Tibial artery (tissue), 4 donors: ENCODE data around the gene SIPA1.

Source experiments
- DNase-seq, 2 donors: peaks; one replicate each; pipeline ENCODE4 v3.0.0-alpha.2; 2019
- H3K27ac ChIP-seq, 2 donors: fragments of 200-600 bp; sonication (generic) in 1 of 2; 1 replicate in 1 of 2; 2 replicates in 1 of 2; pipeline ENCODE4 v1.5.1; 2018 to 2019; ENCODE audit warnings: mild to moderate bottlenecking in 1 of 2
- H3K27me3 ChIP-seq, 2 donors: fragments of 200-600 bp; sonication (generic) in 1 of 2; one replicate each; pipeline versions ENCODE4 v1.5.1 to v1.6.0; 2016 to 2019
- H3K36me3 ChIP-seq, 3 donors: fragments of 200-600 bp; sonication (generic) in 2 of 3; one replicate each; pipeline ENCODE4 v1.5.1; 2016 to 2019; ENCODE audit warnings: mild to moderate bottlenecking in 2 of 3
- H3K4me1 ChIP-seq, 4 donors: fragments of 200-600 bp; sonication (generic) in 2 of 4; 1 replicate in 3 of 4; 2 replicates in 1 of 4; pipeline ENCODE4 v1.5.1; 2016 to 2019
- H3K4me3 ChIP-seq, 2 donors: fragments of 200-600 bp; sonication (generic) in 1 of 2; 1 replicate in 1 of 2; 2 replicates in 1 of 2; pipeline ENCODE4 v1.5.1; 2018 to 2019; ENCODE audit warnings: mild to moderate bottlenecking in 2 of 2
- H3K9me3 ChIP-seq, 3 donors: fragments of 200-600 bp; sonication (generic) in 1 of 3; one replicate each; pipeline ENCODE4 v1.5.1; 2016 to 2019
- CTCF ChIP-seq, 2 experiments: fragments of 200-600 bp in 1 of 2; fragments of 450-650 bp in 1 of 2; IDR thresholded peaks; one replicate each; pipeline ENCODE4 v1.5.1; 2017 to 2019; ENCODE audit warnings: antibody characterized with exemption in 2 of 2, mild to moderate bottlenecking in 1 of 2, moderate library complexity in 1 of 2
- intact Hi-C: fragments of 100-400 bp; cut with DNase I; formaldehyde crosslinking; loops from one replicate; pipeline ENCODE4 v1.15.0; 2023; ENCODE audit warnings: low total_unique reads

Gene SIPA1

GRCh38 chr11:65637794-65638419 is at the start of gene SIPA1:
Gene SIPA1, plus strand, starts transcription at chr11:65638101. Its CDS starts 2,821 bp downstream, at chr11:65640922.
- intact Hi-C loops = no loop called here
- H3K27ac ChIP-seq = peak within 1 kb of the TSS; percentile 80 to 81
- peak within 1 kb of the TSS; percentile 60 to 87 for H3K4me3 ChIP-seq
- H3K36me3 ChIP-seq = peaks cover 28 to 59% (median 34%) of the 10 kb centered on the region in 3 donors
- peak; percentile 24 to 33 for TF ChIP-seq CTCF (IDR thresholded peaks at IDR 0.05)
- peak; percentile 51 to 86 for DNase-seq
- H3K27me3 ChIP-seq = no peaks in the 10 kb centered on the region
- no peaks in the 10 kb centered on the region for H3K9me3 ChIP-seq
- H3K4me1 ChIP-seq = peaks cover 0 to 34% (median 26%) of the 10 kb centered on the region in 4 donors

- no peaks in the 10 kb centered on the region for H3K9me3 ChIP-seq
- H3K27me3 ChIP-seq = no peaks in the 10 kb centered on the region
- H3K4me3 ChIP-seq = no peak overlapping the region
- TF ChIP-seq CTCF (IDR thresholded peaks at IDR 0.05) = peak; percentile 21 to 44
- H3K27ac ChIP-seq = peak overlapping the region; percentile 68 to 74
- peak; percentile 60 to 87 for DNase-seq
- peaks cover 53 to 80% (median 69%) of the 10 kb centered on the region in 3 donors for H3K36me3 ChIP-seq
- peaks cover 0 to 47% (median 40%) of the 10 kb centered on the region in 4 donors for H3K4me1 ChIP-seq
- intact Hi-C loops = loop anchor here (5.0 kb wide), 1 partner anchor 46 kb away; no protein-coding TSS in a partner anchor
These were observed 49.5 kb upstream of the SIPA1 start for GRCh38 chr11:65588199-65589054.

DNA sequence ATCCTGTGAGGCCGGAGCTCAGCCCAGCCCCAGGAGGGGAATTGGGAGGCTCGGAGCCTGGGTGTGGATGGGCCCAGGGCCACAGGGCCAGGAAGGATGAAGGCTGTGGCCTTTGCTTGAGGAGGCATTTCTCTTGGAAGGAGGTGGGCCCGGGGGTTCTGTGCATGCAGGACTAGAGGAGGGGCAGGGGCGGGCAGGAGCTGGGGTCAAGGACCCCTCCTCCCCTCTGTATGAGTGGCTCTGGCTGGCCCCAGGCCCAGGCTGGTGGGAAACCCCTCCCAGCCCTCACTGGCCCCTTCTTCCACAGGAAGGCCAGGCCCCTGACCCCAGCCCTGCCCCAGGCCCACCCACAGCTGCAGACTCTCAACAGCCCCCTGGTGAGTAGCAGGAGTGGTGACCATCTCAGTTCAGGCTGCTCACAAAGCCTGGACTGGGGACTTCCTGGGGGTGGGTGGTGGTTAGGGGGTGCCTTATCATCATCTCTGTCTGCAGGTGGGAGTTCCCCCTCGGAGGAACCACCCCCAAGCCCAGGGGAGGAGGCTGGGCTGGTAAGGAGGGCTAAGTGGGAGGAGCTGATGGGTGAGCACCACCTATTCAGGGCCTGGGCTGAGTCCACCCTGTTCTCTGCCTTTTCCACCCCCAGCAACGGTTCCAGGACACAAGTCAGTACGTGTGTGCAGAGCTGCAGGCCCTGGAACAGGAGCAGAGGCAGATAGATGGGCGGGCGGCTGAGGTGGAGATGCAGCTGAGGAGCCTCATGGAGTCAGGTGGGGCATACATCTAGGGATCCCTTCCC is 48.3 kb upstream of the SIPA1 start:
- Histone ChIP-seq H3K27me3 (no peaks in the 10 kb centered on the region), H3K9me3 (no peaks in the 10 kb centered on the region), H3K4me3 (no peak overlapping the region), H3K27ac (peak overlapping the region; percentile 24 to 74), H3K36me3 (peaks cover 41 to 70% (median 60%) of the 10 kb centered on the region in 3 donors), H3K4me1 (peaks cover 0 to 56% (median 45%) of the 10 kb centered on the region in 4 donors)
- intact Hi-C loops = loop anchor here (5.0 kb wide), 1 partner anchor 47 kb away; no protein-coding TSS in a partner anchor
- no peak for TF ChIP-seq CTCF (IDR thresholded peaks at IDR 0.05)
- DNase-seq = no peak

GRCh38 chr11:65590240-65590738 is 47.6 kb upstream of the SIPA1 start:
- TF ChIP-seq CTCF (IDR thresholded peaks at IDR 0.05) = no peak
- intact Hi-C loops = no loop called here
- Histone ChIP-seq H3K36me3 (peaks cover 39 to 64% (median 56%) of the 10 kb centered on the region in 3 donors), H3K9me3 (no peaks in the 10 kb centered on the region), H3K27me3 (no peaks in the 10 kb centered on the region), H3K4me1 (peaks cover 0 to 53% (median 47%) of the 10 kb centered on the region in 4 donors), H3K27ac (peak overlapping the region; percentile 3 to 24), H3K4me3 (no peak overlapping the region)
- DNase-seq = no peak
